K562 (cell line): ENCODE results near the gene ELP5. TPM values are rescaled to one million over a fixed set of nuclear protein-coding genes. Genes with fewer than 3 reads are reported as not detected.

Experiments
- ETV1 ChIP-seq: fragments of 450-650 bp; conservative IDR thresholded peaks from 2 replicates; pipeline ENCODE4 v1.6.1; 2016; ENCODE audit warnings: missing genetic modification characterization, control low read depth, low read depth, missing compliant biosample characterization
- RREB1 ChIP-seq: fragments of 250-450 bp; sonication (Bioruptor Pico); IDR thresholded peaks from 2 replicates; pipeline ENCODE4 v1.4.0; 2020
- polyA plus RNA-seq, 8 experiments: library from polyadenylated mRNA; depleted of rRNA in 4 of 8; stranded (reverse) in 5 of 8; unstranded in 3 of 8; fragments of >200 nt; fragmentation: Nextera tagmentation in 2 of 8; fragmentation: Illumina TruSeq in 1 of 8; extraction: Ambion mirVana in 2 of 8; extraction: Trizol in 1 of 8; gene quantifications; 2 replicates each; pipeline versions ENCODE4 v1.2.1 to v1.2.3, GENCODE V29; 2011 to 2014; ENCODE audit warnings: inconsistent platforms in 1 of 8, missing spikeins in 1 of 8
- total RNA-seq, 7 experiments: library from RNA; depleted of rRNA in 6 of 7; stranded (reverse); fragments of >200 nt in 6 of 7; fragmentation: Illumina TruSeq in 2 of 7; extraction: Trizol in 2 of 7; gene quantifications; 2 replicates each; pipeline versions ENCODE4 v1.2.1 to v1.2.3, GENCODE V29; 2011 to 2021; ENCODE audit warnings: low replicate concordance in 1 of 7

Gene ELP5
- total and polyA plus RNA-seq, 9 of the 15 experiments (the other 6 are each of a cell fraction or from before 2014, with no cell fraction given), result 25.7 to 77.9 (median 52.9) TPM

GRCh38 chr17:7213895-7214299 lies 38.1 kb upstream of the ELP5 start (continued):
- TF ChIP-seq RREB1 (peak; percentile 86; the same call in 1 of the 2 replicates), ETV1 (tag) (no peak)
